HG02852 (cell line): ENCODE data around the gene HBM.
"Not testable (repeated sequence)": the region's sequence is repeated elsewhere in the genome, so short reads cannot be mapped to it uniquely, and the experiment has no call there.

ENCODE experiments used
- ATAC-seq: cut with Tn5 transposase; IDR thresholded peaks from one replicate; pipeline ENCODE4 v1.9.1; 2021; ENCODE audit warnings: mild to moderate bottlenecking, moderate library complexity; ENCODE audit not compliant: unreplicated experiment

Gene HBM

DNA sequence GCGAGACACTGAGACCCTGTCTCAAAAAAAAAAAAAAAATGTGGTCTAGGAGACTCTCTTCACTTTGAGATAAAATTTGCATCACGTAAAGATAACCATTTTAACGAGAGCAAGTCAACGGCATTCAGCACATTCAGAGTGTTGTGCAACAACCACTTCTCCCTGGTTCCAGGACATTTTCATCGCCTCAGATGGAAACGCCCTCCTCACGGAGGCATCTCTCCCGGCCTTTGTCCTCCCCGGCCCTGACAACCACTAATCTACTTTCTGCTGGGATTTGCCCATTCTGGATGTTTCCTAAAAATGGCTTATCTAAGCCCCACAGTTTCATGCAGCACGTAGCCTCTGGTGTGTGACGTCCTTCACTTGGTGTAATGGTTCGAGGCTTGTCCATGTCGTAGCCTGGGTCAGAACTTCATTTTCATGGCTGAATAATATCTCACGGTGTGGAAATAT lies 21.0 kb upstream of the HBM start:
- no peak for ATAC-seq

DNA sequence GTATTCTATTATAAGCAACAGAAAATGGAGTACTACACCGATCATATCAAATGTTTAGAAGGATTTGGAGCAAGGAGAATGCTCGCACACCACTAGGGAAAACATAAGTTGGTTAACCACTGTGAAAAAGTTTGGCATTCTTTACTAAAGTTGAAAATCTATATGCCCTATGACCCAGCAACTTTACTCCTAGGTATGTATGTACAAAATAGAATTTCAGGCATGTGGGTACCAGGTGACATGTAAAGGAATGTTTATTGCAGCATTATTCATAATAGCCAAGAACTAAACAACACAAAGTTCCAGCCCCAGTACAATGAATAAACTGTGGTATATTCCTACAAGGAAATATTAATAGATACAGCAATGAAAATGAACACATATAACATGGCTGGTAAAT lies 19.1 kb upstream of the HBM start:
- no peak for ATAC-seq

DNA sequence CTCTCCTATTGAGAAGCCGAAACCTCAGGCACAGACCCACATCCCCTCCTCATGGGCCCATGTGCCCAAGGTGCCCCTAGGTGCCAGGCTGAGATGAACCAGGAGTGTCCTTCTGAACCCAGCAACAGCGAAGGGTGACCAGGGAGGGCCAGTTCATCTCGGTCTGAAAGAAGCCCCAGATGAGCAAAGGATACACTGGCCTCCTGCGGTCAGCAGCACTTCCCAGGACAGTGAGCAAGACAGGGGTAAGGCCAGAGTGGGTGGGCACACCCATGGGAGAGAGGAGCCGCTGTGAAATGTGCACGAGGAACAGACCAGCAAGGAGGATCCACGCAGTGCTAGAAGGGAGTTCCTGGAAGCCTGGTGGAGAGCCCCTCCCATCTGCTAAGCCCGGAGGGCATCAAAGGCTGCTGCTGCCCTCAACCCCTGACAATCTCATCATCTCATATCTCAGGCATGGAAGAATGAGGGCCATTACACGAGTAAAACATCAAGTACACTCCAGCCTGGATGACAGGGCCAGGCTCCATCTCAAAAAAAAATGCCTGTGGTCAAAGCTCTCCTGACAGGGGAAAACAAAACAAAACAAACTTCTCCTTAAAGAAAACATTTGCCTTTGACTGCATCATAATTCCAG lies 16.6 kb upstream of the HBM start:
- no peak for ATAC-seq

DNA sequence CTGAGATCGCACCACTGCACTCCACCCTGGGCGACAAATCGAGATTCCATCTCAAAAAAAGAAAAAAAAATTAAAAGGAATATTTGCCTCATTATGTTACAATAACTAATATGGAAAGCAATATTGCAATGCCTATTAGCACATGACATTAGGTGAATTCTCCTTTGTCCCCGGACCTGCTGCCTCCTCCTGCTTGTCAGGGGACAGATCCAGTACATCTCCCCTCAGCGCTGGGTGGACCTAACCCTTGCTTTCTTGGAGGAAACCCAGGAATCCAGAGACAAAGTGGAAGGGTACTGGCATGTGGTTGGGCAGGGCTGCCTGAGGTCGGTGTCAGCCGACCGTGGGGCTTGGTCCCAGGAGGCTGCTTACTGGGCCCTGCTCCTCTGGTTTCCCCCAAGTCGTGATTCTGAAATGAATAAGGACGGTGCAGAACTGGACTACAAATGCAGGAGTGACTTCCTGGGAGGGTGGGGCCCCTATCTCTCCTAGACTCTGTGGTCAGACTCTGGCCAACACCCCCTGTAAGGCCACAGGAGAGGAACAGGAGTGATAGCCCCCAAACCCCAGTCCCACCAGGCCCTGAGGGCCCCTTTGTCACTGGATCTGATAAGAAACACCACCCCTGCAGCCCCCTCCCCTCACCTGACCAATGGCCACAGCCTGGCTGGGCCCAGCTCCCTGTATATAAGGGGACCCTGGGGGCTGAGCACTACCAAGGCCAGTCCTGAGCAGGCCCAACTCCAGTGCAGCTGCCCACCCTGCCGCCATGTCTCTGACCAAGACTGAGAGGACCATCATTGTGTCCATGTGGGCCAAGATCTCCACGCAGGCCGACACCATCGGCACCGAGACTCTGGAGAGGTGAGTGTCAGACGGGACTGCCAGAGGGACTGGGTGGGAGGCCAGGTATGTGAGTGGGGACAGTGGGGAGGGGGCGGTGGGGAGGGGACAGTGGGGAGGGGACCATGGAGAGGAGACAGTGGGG lies 13.3 kb upstream of the HBM start, which contains the start of gene HBZ:
Gene HBZ (plus strand): TSS at position 504 of the 988 bp plus-strand sequence. CDS start 266 bp downstream, at position 770.
- ATAC-seq = no peak

GRCh38 chr16:153129-153521 lies 12.7 kb upstream of the HBM start:
- not testable (repeated sequence) for ATAC-seq

- not testable (repeated sequence) for ATAC-seq
Measured at GRCh38 chr16:153550-154216, 12.1 kb upstream of the HBM start.

DNA sequence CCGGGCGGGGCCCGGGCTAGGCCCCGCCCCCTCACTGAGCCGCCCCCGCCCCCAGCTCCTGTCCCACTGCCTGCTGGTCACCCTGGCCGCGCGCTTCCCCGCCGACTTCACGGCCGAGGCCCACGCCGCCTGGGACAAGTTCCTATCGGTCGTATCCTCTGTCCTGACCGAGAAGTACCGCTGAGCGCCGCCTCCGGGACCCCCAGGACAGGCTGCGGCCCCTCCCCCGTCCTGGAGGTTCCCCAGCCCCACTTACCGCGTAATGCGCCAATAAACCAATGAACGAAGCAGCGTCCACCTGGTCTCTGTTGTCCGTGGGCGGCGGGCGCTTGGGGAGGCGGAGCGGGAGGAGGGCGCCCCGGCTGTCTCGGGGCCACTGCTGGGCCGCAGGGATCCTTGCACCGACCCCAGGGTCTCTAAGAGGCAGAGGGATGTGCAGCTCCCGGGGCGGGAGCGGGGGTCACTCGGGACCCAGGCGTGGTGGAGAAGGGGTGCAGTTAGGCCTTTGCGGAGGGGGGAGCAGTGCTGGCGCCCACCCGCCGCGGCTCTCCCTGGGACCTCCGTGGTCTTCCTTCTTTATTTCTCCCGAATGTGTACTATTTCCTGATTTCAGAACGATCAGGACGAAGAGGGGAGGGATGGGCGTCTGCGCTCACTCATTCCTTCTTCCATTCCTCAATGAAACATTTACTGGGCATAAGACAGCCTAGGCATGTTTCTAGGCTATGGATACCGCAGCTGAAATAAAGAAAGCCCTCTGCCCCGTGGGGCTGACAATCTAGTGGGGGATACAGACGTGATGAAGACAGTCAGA lies 11.4 kb upstream of the HBM start:
- ATAC-seq = no peak

GRCh38 chr16:155031-155398 lies 10.8 kb upstream of the HBM start:
- ATAC-seq = no peak

DNA sequence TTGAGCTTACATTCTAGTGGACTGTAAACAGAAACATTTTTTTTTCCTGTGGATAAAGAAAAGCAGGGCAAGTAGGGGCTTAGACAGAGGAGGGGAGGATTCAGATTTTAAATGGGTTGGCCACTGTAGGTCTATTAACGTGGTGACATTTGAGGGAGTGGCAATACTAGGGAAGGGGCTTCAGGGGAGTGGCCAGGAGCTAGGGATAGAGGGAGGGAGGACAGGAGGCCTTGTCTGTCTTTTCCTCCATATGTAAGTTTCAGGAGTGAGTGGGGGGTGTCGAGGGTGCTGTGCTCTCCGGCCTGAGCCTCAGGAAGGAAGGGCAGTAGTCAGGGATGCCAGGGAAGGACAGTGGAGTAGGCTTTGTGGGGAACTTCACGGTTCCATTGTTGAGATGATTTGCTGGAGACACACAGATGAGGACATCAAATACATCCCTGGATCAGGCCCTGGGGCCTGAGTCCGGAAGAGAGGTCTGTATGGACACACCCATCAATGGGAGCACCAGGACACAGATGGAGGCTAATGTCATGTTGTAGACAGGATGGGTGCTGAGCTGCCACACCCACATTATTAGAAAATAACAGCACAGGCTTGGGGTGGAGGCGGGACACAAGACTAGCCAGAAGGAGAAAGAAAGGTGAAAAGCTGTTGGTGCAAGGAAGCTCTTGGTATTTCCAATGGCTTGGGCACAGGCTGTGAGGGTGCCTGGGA lies 6.5 kb upstream of the HBM start:
- ATAC-seq = no peak

GRCh38 chr16:160242-160641 lies 5.5 kb upstream of the HBM start:
- ATAC-seq = not testable (repeated sequence)

DNA sequence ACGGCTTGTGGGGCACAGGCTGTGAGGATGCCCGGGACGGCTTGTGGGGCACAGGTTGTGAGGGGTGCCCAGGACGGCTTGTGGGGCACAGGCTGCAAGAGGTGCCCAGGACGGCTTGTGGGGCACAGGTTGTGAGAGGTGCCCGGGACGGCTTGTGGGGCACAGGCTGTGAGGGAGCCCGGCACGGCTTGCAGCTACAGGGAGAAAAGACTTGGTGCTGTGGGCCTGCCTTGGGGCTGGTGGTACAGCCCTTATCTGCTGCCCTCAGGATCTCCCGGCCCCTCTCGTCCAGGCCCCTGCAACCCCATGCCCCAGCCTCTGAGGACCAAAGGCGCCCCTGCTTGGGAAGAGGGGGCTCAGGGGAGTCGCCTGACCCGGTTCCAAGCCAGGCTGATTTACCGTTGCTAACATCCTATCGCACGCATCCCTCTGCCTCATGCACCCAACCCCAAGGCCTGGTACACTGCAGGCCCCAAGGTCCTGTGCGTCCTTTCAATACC lies 5.0 kb upstream of the HBM start:
- no peak for ATAC-seq

GRCh38 chr16:162271-162991 lies 3.3 kb upstream of the HBM start:
- ATAC-seq = no peak

GRCh38 chr16:163139-163538 lies 2.6 kb upstream of the HBM start:
- not testable (repeated sequence) for ATAC-seq

DNA sequence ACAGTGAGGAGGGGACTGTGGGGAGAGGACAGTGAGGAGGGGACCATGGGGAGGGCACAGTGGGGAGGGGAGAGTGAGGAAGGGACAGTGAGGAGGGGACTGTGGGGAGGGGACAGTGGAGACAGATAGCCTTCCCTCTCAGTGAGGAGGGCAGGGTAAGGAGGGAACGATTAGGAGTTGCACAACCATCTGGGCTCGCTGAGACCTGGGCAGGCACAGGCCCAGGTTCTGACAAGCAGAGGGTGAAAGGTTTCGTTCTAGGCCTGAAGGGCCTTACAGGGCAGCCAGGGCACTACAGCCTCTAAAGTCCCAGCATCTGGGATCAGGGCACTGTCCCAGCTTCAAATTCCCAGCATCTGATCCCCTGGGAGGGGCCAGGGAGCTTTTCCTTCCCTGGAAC lies 2.1 kb upstream of the HBM start:
- ATAC-seq = not testable (repeated sequence)

DNA sequence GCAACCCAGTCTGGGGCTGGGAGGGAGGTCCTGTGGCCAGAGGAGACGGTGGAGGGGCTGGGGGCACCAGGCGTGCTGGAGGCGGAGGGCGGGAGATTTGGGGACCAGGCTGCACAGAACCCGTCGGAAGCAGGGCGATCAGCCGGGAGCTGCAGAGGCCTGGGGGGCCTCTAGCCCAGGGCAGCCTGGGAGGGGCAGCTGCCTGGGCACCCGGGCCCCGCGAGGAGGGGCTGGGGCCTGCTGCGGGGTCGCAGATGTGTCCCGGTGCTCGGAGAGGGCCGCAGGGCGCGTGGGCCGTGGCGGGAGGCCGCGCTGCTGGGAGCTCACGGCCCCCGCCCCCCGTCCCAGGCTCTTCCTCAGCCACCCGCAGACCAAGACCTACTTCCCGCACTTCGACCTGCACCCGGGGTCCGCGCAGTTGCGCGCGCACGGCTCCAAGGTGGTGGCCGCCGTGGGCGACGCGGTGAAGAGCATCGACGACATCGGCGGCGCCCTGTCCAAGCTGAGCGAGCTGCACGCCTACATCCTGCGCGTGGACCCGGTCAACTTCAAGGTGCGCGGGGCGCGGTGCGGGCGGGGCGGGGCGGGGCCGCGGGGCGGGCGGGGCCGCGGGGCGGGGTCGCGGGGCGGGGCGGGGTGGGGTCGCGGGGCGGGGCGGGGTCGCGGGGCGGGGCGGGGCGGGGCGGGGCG lies 1.5 kb upstream of the HBM start:
- ATAC-seq = not testable (repeated sequence)

DNA sequence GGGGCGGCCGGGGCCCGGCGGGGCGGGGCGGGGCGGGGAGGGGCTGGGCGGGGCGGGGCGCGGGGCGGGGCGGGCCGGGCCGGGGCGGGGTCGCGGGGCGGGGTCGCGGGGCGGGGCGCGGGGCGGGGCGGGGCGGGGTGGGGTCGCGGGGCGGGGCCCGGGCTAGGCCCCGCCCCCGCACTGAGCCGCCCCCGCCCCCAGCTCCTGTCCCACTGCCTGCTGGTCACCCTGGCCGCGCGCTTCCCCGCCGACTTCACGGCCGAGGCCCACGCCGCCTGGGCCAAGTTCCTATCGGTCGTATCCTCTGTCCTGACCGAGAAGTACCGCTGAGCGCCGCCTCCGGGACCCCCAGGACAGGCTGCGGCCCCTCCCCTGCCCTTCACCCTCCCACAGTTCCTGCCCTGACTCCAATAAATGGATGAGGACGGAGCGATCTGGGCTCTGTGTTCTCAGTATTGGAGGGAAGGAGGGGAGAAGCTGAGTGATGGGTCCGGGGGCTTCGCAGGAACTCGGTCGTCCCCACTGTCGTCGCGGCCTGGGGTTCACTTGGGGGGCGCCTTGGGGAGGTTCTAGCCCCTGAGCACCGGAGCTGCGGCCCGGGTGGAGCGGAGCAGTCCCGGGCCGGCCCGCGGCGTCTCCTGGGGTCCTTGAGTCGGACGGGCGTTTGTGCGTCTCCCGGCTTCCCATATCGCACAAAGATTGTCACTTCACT lies 795 bp upstream of the HBM start:
- ATAC-seq = no peak

DNA sequence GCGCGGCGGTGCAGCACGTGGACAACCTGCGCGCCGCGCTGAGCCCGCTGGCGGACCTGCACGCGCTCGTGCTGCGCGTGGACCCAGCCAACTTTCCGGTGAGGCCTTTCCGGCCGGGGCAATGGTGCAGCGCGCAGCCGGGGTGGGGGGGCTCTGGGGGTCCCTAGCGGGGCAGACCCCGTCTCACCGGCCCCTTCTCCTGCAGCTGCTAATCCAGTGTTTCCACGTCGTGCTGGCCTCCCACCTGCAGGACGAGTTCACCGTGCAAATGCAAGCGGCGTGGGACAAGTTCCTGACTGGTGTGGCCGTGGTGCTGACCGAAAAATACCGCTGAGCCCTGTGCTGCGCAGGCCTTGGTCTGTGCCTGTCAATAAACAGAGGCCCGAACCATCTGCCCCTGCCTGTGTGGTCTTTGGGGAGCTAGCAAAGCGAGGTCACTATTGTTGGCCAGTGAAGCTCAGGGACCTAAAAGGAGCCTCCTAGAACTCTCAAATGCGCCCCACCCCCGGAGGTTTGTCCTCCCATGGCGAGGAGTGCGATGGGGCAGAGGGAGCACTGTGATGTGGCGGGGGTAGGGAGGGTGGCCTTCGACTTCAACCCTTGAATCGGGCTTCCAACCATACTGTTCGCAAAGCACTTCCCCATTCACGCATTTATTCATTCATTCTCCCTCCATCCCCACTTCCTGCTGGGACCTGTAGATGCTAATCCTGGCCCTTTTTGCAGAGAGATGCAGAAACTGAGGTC lies 770 bp downstream of the HBM start:
- no peak for ATAC-seq
